Dermis blood vessel endothelial cell (primary cell): ENCODE measurements around the gene UTP15. TPM values are rescaled to one million over a fixed set of nuclear protein-coding genes. Genes with fewer than 3 reads are reported as not detected.

Source experiments
- DNase-seq: peaks from one replicate; pipeline ENCODE4 v3.0.0; 2010
- total RNA-seq: library from RNA; depleted of rRNA; stranded (reverse); fragments of >200 nt; gene quantifications from 2 replicates; pipeline ENCODE4 v1.2.3, GENCODE V29; 2014

Gene UTP15
- total RNA-seq, 1 donor from 2014 or later = 28.1 TPM

DNA sequence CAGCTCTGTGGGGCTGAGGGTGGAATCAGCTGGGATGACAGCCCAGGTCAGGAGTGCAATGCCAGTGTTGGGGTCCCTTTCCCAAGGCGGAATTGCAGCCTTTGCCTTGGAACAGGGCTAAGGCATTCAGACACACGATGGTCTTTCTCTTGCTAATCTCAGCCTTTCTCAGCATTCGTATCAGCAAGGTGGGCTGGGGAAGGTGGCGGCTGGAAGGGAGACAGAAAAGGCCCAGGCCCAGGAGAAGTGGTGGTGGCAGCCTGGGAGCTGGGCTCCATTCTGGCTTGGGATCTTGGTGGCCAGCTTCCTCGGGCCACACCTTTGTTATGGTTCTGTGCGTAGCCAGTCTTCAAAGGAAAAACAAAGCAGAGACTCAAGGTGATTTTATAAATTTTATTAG, 59.3 kb downstream of the UTP15 start:
- no peak for DNase-seq

DNA sequence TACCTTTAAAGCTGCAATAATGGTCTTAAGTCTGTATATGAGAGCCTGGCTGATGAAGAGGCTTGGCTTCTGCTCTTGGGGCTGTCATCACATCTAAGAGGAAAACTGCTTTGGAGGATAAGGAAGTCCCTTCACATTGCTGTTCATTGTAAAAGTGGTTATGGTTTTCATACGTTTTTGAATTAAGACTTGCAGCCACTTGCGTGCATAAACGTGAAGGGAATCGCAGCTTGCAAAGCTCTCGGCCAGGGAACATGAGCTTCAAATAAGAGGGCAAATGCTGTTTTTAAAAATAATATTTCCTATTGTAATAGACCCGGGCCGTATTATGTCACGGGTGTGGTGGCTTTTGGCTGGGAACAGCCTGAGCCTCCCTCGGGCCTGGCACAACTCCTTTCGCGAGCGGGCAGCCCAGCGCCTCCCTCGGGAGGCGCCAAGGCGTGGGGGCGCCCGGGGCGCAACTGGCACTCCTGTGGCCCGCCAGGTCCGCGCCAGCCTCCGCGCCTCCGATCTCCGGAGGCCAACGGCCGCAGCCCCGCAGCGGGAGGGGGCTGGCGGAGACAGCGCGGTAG, 59.9 kb downstream of the UTP15 start:
- DNase-seq = peak; percentile 49

DNA sequence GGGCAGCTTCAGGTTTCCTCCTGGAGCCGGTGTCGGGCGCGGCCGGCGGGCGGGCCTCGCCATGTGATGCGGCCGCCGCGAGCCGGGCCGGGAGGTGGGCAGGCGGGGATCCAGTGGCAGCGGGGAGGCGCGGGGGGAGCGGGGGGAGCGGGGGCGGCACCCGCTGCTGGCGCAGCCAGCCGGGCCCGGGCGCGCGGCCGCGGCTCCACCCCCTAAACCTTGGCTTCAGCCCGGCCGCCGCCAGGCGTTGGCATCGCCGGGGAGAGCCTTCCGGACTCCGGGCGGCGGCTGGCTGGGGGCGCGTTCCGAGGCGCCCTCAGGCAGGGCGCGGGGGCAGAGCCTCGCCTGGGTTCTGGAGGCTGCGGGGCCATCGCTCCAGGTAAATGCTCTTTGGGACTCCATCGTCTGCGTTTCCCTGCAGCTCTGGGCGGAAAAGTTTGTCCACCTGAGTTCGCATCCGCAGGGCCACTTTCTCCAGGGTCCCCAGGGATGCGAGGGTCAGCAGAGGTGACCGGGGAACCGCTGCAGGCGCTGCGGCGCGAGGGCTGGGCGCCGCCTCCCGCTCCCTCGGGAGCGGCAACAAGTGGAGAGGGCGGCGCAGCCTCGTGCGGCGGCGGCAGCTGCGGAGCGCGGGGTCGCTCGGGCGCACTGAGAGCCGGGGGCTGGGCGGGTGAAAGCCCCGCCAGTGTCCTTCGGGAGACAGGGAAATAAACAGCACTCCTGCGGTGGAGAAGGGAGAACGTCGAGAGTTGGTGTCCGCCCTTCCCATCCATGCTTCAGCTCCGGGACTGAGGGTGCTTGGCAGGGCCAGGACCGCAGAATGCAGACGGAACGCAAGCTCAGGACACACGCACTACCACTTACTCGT, 60.6 kb downstream of the UTP15 start, which contains the start of gene ARHGEF28:
Gene ARHGEF28 (plus strand): TSS at position 253 of the 868 bp plus-strand sequence. CDS start 58,656 bp downstream, outside the sequence.
- peak; percentile 79 for DNase-seq

GRCh38 chr5:73626814-73627313, 61.3 kb downstream of the UTP15 start:
- DNase-seq = no peak

GRCh38 chr5:73629456-73629855, 63.9 kb downstream of the UTP15 start:
- no peak for DNase-seq

GRCh38 chr5:73630765-73631164, 65.2 kb downstream of the UTP15 start:
- DNase-seq = no peak

GRCh38 chr5:73631500-73631899, 66.0 kb downstream of the UTP15 start:
- DNase-seq = no peak

Other genes starting within 250 kb of the UTP15 start
- 0.05 and 0.17 TPM in 2 replicates for gene FOXD1, start 117.0 kb upstream of the UTP15 start, total RNA-seq
- gene BTF3, start 67.3 kb upstream of the UTP15 start, total RNA-seq = 250 and 286 TPM in 2 replicates
- gene ANKRA2, start 104 bp upstream of the UTP15 start, total RNA-seq = 11.4 and 14.8 TPM in 2 replicates
- gene ARHGEF28, start 60.5 kb downstream of the UTP15 start, total RNA-seq = 115 and 151 TPM in 2 replicates